SW480 (cell line): ENCODE measurements around the gene GRIA1.
A peak's percentile ranks its signal among the peaks of the same experiment; 100 is the strongest.

Experiments
- DNase-seq: peaks from one replicate; pipeline ENCODE4 v3.0.0-alpha.2; 2016; ENCODE audit warnings: low spot score

GRIA1 gene

DNA sequence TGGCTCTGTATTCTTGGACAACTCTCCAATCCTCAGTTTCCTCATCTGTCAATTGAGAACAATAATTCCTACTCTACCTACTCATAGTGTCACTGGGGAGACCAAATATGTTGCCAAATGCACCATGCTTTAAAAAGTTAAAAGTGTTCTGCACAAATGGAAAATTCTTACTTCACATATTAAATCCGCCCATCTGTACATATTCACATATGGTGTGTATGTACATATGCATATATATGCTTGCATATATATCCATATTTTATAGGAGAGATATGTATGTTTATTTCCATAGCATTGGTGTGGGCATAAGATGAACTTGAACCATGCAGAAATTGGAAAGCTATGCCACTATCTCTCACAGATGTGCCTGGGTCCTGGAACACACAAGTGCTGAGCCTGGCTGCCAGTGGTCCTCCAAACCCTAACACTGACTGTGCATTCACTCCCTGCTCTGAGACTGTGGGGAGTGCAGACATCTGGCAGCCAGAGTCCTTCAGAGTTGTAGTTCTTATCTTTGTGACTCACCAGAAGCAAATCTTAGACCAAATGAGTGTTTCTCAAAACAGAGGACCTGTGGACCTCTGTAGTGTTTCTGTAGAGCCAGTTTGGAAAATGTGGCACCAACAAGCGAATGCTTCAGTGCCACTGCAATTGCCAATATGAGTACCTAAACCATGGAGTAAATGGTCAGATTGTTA, 168.7 kb downstream of the GRIA1 start:
- no peak for DNase-seq

DNA sequence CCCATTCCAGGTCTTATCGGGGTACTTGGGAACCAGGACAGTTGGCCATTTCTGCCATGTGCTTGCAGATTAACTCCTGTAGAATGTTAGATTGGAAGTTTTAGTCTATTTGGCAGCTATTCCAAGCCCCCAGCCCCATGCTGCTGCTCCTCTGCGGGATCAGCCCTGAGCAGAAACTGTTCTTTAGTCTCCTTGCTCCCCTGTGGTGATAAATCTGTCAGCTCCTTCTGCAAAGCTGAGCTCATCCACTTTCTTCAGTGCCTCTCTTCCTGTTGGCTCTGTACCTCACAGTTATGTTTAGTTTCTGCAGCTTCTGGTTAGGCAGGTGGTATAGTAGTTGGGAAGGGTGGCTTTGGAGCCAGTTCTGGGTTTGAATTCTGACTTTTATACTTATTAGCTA, 170.4 kb downstream of the GRIA1 start:
- DNase-seq: no peak

DNA sequence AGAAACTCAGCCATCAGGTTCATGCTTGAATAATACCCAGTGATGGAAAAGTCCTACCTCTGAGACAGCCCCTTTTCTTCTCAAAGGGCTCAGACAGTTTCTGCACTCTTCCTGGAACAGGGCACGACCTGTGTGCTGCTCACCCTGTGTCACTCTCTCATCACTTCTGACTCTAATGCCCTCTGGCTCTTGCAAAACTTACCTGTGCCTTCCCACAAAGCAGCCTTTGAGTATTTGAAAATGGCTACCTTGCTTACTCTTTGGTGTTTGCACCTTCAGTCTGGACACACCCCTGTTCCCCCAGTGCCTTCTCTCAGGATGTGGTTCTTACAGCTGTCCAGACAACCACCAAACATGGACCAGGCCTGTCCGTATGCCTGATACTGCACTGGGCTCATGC, 171.4 kb downstream of the GRIA1 start:
- DNase-seq: no peak

DNA sequence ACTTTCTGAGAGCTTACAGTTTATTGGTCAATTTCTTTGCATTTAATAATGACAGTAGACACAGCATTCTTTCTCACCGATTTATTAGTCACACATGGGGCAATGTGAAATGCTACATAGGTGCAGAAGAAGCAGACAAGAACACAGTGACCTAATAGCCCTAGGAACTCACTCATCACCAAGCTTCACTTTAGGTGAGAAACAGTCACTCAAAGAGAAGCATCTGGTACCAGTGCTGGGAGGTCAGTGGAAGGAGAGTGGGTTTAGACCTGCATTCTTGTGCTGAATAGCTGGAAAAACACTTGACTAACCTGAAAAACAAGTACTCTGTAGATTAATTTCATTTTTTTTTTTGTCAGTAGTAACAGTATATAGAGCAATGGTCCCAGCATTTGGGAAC, 179.6 kb downstream of the GRIA1 start:
- no peak for DNase-seq

DNA sequence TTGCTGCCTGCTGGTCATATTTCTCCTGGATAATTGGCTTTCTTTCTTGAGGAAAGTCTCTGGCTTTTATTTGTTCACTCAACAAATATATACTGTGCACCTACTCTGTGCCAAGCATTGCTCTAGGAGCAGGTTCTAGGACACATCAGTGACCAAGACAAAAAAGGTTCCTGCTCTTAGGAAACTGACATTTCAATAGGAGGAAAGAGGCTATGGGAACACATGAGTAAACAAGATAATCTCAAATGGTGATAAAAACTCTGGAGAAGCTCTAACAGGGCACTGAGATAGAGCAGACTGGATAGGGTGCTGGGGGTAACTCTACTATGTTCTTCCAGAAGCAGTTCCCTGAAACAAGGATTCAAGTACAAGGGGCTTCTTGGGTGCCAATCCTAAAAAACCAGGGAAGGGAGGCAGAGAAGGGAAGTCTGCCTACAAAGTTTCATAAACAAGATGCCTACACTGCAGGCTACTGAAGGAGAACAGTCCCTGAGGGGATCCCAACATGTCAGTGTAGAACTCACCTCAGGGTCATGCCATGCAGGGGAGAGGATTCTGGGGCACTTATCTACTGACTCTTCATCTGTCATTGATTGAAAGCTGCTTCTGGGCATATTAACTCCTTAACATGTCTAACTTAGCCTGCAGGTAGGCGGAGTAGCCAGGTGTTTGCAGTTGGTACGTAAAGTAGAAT, 181.3 kb downstream of the GRIA1 start:
- no peak for DNase-seq

DNA sequence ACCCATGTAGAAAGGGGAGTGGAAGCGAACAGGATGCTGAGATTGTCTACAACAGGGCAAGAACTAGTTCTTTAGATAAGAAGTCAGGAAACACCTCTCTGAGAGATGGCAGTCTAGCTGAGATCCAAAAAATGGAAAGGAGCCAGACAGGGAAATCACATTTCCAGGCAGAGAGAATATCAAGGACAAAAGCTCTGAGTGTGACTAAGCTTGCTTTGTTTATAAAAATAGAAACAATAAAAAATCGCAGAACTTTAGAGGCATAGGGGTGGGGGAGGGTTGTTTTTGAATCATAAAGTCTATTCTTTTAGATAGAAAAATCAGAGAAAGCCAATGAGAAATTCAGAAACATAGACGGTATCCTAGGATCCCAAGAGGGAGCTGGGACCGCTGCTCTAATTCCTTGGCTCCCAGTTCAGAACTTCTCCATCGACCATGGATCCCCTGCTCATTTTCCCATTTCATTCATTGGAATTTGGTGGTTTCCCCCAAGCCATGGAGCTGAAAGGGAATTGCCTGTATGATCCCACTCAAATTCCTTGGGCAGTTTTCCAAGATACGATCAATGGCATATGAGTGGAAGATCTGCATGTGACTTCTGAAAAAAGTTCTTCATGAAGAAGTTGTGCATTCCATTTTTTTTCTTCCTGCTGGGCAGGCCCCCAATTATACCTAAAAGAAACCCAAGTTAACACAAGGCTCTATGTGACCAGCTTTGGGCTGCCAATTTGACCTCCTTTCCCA, 182.0 kb downstream of the GRIA1 start:
- no peak for DNase-seq

DNA sequence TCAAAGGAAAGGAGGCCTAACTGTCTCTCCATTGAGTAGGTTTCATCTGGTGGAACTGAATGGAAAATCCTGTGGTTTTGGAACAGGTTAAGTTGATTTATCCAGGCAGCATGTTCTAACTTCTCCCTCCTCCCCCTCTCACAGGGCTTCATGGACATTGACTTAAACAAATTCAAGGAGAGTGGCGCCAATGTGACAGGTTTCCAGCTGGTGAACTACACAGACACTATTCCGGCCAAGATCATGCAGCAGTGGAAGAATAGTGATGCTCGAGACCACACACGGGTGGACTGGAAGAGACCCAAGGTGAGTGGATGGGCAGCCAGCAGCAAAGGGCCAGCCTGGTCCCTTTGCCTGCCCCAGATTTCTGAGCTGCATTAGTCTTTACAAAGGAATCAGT, 183.9 kb downstream of the GRIA1 start:
- no peak for DNase-seq

DNA sequence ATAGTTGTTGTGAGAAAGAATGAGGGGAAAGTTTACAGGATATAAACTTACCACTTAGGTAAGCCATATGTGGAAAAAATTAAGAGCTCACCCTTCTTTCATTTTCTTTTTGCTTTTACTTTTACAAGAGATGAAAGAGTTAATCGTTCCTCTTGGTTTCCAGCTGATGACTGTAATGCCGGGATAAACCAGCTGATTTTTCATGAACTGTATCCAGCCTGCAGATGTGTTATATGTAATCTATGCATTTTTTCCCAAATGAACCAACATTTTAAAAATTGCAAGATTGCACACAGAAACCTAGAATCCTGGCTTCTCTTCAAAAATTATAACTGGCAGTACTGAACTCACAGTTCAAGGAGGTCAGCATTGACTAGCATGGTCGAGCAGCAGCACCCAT, 185.9 kb downstream of the GRIA1 start:
- DNase-seq: no peak

DNA sequence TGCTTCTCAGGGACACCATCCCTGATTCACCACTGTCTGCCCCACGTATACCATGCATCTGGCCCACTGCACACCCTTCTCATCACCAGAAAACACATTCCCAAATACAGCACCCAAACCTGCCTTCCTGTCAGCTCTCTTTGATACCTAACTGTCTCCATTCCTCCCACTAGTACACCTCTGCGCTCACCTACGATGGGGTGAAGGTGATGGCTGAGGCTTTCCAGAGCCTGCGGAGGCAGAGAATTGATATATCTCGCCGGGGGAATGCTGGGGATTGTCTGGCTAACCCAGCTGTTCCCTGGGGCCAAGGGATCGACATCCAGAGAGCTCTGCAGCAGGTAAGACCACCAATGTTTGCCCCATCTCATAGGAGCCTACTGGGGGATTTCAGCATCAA, 186.4 kb downstream of the GRIA1 start:
- no peak for DNase-seq

DNA sequence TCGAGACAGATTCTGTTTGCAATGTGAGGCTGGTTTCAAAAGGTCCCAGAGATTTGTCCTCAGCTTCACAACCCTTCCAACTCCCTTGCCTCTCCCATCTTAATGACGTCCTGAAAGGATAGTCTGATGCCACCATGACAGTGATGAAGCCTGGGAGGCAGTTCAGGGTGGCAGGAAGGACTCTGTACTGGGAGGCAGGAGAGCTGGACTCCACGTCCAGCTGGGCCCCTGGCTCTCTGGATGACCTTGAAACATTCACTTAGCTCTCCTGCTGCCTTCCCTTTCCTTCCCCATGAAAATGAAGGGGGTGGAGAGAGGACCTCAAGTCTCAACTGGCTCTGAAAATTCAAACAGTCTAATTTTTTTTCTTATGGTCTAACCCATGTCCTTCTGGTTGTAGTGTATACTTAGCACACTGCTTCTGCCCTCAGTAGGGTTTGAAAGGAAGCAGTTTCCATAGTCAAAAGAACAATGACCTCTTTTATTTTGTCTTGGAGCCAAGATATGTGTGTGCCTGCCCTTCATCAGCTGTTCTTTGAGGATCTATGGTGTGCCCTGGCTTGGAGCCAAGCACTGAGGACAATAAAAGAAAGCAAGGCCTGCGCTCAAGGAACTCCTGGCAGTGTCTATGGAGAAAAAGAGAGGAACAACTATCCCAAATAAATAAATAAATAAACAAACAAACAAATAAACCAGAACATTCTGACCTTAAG, 188.3 kb downstream of the GRIA1 start:
- no peak for DNase-seq

DNA sequence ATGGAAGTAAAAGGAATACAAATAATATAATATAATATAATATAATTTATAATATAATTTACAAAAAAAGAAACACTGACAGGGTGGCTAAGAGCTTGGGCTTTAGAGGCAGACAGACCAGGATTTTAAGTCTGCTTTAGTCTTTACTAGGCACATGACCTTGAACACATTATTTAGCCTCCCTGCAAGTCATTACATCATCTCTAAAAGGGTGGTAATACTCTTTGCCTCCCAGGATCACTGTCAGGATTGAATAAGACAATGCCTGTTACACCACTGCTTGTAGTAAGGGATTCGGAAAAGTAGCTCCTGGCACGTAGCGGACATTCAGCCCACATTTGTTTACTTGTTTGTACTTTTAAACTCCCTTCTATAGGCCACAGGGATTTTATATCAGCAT, 199.8 kb downstream of the GRIA1 start:
- DNase-seq: no peak

DNA sequence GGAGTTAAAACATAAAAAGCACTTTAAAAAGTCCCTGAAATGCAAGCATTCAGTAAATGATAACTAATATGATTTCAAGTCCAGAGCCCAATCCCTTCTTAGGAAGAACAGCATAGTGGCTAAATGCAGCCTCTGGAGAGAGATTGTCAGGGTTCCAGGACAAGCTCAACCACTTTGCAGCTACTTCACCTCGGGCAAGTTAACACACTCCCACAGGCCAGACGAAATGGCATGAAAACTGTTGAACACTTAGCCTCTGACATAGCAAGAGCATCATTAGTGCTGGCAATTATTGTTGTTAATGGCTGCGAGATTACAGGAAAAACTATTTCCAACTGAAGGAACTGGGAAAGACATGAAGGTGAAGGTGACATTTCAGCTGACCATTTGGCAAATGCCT, 205.8 kb downstream of the GRIA1 start:
- DNase-seq: no peak

DNA sequence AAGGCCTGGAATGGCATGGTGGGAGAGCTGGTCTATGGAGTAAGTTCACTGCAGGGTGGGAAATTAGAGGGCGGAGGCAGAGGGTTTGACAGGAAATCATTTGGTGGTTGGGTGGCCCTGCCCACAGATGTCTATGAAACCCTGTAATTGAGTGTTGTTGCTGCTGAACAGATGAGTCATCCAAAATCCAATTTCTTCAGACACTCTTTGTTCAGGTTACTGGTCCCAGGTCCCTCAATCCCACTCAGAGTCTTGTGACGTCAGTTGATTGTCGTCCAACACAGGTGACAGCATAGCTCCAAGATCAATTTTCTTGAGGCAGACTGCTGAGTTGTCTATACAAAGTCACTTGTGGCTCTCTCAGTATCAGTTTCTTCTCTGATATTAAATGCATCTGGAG, 208.6 kb downstream of the GRIA1 start:
- peak; percentile 47 for DNase-seq

DNA sequence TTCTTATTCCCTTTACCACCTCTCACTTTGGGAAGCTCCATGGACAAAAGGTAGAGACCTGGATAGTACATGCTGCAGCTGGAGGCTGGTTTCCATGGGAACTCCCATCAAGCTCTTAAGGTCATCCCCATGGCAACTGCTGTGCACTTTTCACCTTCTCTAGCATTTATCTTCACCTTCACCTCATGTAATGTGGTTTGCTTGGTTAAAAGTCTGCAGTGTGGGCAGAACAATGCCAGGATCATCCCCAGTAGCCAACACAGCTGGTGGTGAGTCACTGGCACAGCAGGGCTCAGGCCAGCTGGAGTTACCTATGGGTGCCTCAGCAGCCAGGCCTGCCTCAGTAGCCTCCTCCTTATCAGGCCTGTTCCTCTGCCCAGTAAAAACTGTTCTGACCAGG, 210.5 kb downstream of the GRIA1 start:
- peak; percentile 20 for DNase-seq

DNA sequence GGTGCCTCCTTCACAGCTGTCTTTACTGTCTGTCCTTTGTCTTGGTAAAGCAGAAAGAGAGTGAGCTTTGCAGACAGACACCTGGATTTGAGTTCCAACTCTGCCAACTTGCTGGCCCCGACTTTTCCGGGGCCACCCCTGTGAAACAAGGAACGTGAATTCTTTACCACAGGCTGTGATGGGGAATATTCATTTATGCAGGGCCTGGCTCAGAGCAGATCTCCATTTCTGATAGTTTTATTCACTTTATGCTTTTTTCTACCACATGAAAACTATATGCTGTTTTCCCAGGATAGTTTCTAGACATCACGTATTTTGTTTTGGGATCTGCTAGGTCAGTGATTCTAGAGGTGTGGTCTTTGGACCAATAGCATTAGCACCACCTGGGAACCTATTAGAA, 211.8 kb downstream of the GRIA1 start:
- no peak for DNase-seq

DNA sequence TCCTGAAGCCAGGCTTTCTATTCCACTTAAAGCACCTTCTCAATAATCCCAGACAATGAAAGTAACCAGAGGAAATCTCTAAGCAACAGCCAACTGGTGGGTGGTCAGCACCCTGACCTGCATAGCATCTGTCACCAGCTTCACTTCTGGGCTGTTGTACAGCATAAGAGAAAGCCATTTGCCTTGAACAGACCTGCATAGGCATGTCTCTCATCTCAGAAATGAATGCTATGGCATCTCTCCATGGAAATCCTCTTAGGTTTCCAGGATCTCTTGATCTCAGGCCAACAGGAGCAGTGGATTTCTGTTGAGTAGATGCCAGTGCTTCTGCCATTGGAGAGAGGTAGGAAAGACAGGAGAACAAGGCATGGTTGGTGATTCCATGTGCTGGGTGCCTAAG, 213.6 kb downstream of the GRIA1 start:
- DNase-seq: no peak

DNA sequence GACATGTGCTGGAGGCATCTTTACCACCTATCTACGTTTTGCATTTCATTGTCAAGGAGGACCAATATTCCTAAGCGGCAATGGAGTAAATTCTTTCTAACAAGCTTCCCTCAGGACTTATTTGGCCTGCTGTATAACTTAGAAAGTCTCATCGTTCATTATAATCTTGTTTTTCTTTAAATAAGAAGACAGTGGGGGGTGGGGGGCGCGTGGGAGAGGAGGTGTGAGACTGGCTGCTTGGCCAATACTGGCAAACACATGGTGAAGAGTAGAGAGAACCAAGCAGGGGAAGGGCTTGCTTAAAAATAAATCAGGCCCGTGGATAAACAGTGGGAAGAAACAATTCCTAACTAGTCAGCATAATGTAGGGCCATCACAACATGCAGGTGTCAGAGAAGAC, 217.2 kb downstream of the GRIA1 start:
- no peak for DNase-seq

DNA sequence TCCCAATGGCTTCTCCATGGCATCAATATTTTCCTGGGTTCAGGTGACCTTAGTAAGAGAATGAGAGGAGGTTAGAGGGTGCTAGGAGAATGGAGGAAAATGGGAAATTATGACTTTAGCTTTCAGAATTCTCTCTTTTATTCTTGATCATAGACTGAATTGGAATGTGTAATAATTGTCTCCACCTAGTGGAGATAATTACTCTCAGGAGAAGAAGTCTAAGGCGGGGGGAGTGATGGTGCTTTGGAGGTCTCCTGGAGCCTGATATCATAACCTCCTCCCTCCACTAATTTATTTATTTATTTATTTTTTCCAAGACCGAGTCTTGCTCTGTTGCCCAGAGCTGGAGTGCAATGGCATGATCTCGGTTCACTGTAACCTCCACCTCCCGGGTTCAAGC, 221.3 kb downstream of the GRIA1 start:
- no peak for DNase-seq

DNA sequence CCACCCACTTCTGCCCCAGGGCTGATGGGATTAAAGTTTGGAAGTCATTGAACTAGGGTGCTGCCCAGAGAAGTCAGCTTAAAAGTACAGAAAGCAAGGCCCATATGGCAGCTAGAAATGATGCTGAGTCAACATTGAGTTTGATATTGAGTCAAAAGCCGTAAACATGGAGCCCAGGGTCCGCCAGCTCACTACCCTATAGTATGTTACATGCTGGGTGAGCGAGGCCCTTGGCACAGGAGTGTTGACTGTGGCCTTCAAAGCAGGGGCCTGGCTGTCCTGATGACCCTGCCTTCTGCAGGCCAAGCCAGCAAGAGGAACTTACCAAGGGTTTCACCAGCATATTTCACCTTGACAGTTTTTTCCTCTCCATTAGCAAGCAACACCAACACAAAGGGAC, 222.5 kb downstream of the GRIA1 start:
- DNase-seq: no peak

DNA sequence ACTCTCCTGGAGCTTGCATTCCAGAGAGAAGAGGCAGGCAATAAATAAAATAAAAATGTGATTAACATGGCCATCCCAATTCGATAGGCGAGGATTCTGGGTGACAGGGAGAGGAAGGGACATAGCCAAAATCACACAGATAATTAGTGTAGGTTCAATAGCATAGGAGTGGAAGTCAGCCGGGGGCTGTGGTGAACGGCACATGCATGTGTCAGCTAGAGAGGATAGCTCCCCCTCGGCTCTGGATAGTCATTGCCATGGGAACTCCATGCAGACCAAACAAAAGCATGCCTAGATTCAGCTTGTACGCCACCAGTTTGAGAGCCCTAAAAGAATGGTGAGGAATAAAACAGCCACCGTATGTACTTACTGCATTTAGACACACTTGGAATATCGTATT, 223.5 kb downstream of the GRIA1 start:
- DNase-seq: no peak

DNA sequence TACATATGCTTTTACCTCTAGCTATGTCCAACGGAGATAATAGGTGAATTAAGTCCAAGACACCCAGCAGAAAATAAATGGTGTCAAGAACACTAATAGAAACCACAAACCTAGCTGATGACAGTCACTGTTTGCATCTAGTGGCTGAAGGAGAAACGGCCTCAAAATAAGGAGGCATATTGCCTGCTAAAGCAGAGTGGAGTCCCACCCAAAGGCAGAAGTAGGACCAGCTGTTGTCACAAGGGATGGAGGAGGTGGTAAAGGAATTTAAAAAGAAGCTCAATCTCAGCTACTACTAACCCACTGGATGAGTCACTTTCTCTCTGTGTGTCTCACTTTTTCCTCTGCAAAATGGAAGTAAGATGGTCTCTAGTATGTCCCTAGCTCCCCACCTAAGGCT, 224.3 kb downstream of the GRIA1 start:
- DNase-seq: no peak

DNA sequence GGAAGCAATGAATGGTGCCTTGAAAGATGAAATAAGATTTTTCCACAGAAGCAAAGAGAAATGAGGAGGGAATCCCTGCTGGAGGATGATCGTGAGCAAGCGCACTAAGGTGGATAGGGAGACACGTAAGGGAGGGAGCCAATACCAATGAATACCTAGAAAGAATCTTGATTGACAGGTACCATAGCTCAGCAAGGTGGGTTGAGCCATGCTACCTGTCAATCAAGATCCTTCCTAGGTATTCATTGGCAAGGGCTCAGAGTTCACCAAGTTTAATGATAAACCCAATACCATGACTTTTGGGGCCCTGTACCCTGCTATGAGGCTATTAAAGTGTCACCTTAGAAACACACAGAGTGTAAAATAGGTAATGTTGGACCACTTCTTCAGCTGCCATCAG, 226.8 kb downstream of the GRIA1 start:
- DNase-seq: no peak

DNA sequence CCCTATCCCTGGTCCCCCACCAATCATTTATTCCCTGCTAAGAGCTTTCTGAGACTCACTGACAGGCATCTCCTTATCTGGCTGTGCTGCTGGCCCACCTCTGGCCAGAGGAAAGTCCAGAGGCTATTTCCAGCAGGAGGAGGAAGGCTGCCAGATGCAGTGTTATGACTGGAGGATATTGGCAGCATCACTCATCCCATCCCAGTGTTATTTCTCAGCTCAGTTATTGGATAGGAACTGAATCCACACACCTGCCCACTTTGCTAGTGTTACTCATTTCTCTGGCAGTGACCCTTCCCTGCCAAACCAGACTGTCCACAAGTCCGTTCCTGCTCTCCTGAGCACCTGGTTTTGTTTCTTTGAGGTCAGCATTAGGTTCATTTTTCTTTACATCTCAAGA, 228.2 kb downstream of the GRIA1 start:
- DNase-seq: no peak
